Ishikawa (cell line): Measurements from ENCODE around the gene SLC12A7.

ENCODE experiments used
- EGR1 ChIP-seq: IDR thresholded peaks from 2 replicates; pipeline ENCODE4 v1.6.1; 2012
- EP300 ChIP-seq: IDR thresholded peaks from 2 replicates; pipeline ENCODE4 v1.6.1; 2012; ENCODE audit warnings: borderline replicate concordance
- FOXM1 ChIP-seq: IDR thresholded peaks from 2 replicates; pipeline ENCODE4 v1.6.1; 2012; ENCODE audit warnings: low read depth, borderline replicate concordance
- MAX ChIP-seq: IDR thresholded peaks from 2 replicates; pipeline ENCODE4 v1.6.1; 2012
- NFIC ChIP-seq: IDR thresholded peaks from 2 replicates; pipeline ENCODE4 v1.6.1; 2012
- RAD21 ChIP-seq: IDR thresholded peaks from 2 replicates; pipeline ENCODE4 v1.6.1; 2012; ENCODE audit warnings: low read depth
- REST ChIP-seq: IDR thresholded peaks from 2 replicates; pipeline ENCODE4 v1.6.1; 2012; ENCODE audit warnings: low read depth, mild to moderate bottlenecking
- TAF1 ChIP-seq: IDR thresholded peaks from 2 replicates; pipeline ENCODE4 v1.6.1; 2012; ENCODE audit warnings: low read depth, mild to moderate bottlenecking
- TEAD4 ChIP-seq: IDR thresholded peaks from 2 replicates; pipeline ENCODE4 v1.6.1; 2012
- YY1 ChIP-seq: IDR thresholded peaks from 2 replicates; pipeline ENCODE4 v1.6.1; 2012; ENCODE audit warnings: low read depth

DNA sequence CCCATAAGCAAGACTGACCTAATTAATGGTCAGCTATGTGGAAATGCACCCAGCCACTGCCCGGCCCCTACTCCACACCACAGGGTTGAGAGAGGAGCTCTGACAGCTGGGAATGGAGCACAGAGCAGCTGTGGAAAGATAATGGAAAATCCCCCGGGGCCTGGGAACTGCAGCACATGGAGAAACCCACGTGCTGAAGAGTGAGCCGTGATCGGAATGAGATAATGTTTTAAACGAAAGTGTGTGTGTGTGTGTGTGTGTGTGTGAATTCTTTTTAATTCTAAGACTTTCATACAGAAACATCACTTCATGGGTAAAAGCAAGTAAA lies 13.1 kb upstream of the SLC12A7 start:
- TF ChIP-seq MAX (no peak), TAF1 (no peak), NFIC (no peak), EP300 (no peak), FOXM1 (no peak), TEAD4 (no peak), YY1 (no peak), REST (no peak), RAD21 (no peak), EGR1 (no peak)
